ENCODE data around the gene LIN52.

Gene LIN52

GRCh38 chr14:74246542-74246941 is 161.8 kb downstream of the LIN52 start:
- no peak for DNase-seq

GRCh38 chr14:74248017-74248416 is 163.3 kb downstream of the LIN52 start:
- TF ChIP-seq CTCF (IDR thresholded peaks at IDR 0.05) = no peak
- H3K4me3 Mint-ChIP-seq = no peak overlapping the region
- H3K27me3 Mint-ChIP-seq (ENCODE audit: low read depth, poor library complexity) = peaks cover 79% of the 10 kb centered on the region
- peaks cover 39% of the 10 kb centered on the region for H3K4me1 Mint-ChIP-seq
- no peaks in the 10 kb centered on the region for H3K9me3 Mint-ChIP-seq
- H3K36me3 Mint-ChIP-seq (ENCODE audit: low read depth) = no peaks in the 10 kb centered on the region
- no peak overlapping the region for H3K27ac Mint-ChIP-seq
- DNase-seq = no peak

More at GRCh38 chr14:74246542-74246941, 161.8 kb downstream of the LIN52 start:
- H3K27me3 Mint-ChIP-seq (ENCODE audit: low read depth, poor library complexity) = peaks cover 80% of the 10 kb centered on the region
- no peak overlapping the region for H3K27ac Mint-ChIP-seq
- no peaks in the 10 kb centered on the region for H3K36me3 Mint-ChIP-seq (ENCODE audit: low read depth)
- TF ChIP-seq CTCF (IDR thresholded peaks at IDR 0.05) = no peak
- peaks cover 46% of the 10 kb centered on the region for H3K4me1 Mint-ChIP-seq
- H3K9me3 Mint-ChIP-seq = no peaks in the 10 kb centered on the region
- H3K4me3 Mint-ChIP-seq = no peak overlapping the region

- Mint-ChIP-seq H3K27ac (no peak overlapping the region), H3K4me3 (no peak overlapping the region), H3K27me3 (ENCODE audit: low read depth, poor library complexity) (peaks cover 78% of the 10 kb centered on the region), H3K36me3 (ENCODE audit: low read depth) (no peaks in the 10 kb centered on the region), H3K4me1 (peaks cover 28% of the 10 kb centered on the region), H3K9me3 (no peaks in the 10 kb centered on the region)
- no peak for DNase-seq
- TF ChIP-seq CTCF (IDR thresholded peaks at IDR 0.05) = no peak
Measured at GRCh38 chr14:74249433-74250375, 164.9 kb downstream of the LIN52 start.
